Activated CD4-positive, alpha-beta T cell treated with anti-CD3 and anti-CD28 coated beads, Interleukin-2, amount 10 ng/mL, durations not matched to agents 24 days and 14 days (primary cell): Measurements from ENCODE around the gene MEGF6. TPM values are rescaled to one million over a fixed set of nuclear protein-coding genes. Genes with fewer than 3 reads are reported as not detected.

Experiments
- DNase-seq: peaks from one replicate; pipeline ENCODE4 v3.0.0; 2022
- H3K27ac Mint-ChIP-seq: one replicate; pipeline ENCODE4 v1.8.0; 2022; ENCODE audit warnings: mild to moderate bottlenecking, mixed read lengths
- H3K27me3 Mint-ChIP-seq: one replicate; pipeline ENCODE4 v1.8.0; 2022; ENCODE audit warnings: mixed read lengths
- H3K36me3 Mint-ChIP-seq: one replicate; pipeline ENCODE4 v1.8.0; 2022; ENCODE audit warnings: low read depth, mild to moderate bottlenecking, mixed read lengths
- H3K4me1 Mint-ChIP-seq: one replicate; pipeline ENCODE4 v1.8.0; 2021; ENCODE audit warnings: mixed read lengths
- H3K4me3 Mint-ChIP-seq: one replicate; pipeline ENCODE4 v1.8.0; 2022; ENCODE audit warnings: mild to moderate bottlenecking, moderate library complexity, mixed read lengths
- H3K9me3 Mint-ChIP-seq: one replicate; pipeline ENCODE4 v1.8.0; 2021; ENCODE audit warnings: mixed read lengths
- intact Hi-C: fragments of 100-400 bp; cut with micrococcal nuclease; formaldehyde crosslinking; loops from one replicate; pipeline ENCODE4 v1.15.1; 2023
- total RNA-seq: library from RNA; stranded (reverse); gene quantifications from 2 replicates; pipeline ENCODE4 v1.2.3, GENCODE V29; 2022

The MEGF6 gene
- total RNA-seq, 1 donor from 2014 or later = 1.7 TPM

- H3K36me3 Mint-ChIP-seq = no peaks in the 10 kb centered on the region
- H3K4me1 Mint-ChIP-seq = no peaks in the 10 kb centered on the region
- no peaks in the 10 kb centered on the region for H3K27me3 Mint-ChIP-seq
- no peak overlapping the region for H3K27ac Mint-ChIP-seq
- H3K4me3 Mint-ChIP-seq = no peak overlapping the region
- no peaks in the 10 kb centered on the region for H3K9me3 Mint-ChIP-seq
- intact Hi-C loops = no loop called here
- DNase-seq = no peak
These were observed 112.3 kb downstream of the MEGF6 start for GRCh38 chr1:3498986-3499385.

GRCh38 chr1:3498246-3498930 is 112.9 kb downstream of the MEGF6 start:
- DNase-seq = no peak
- Mint-ChIP-seq H3K4me1 (no peaks in the 10 kb centered on the region), H3K9me3 (no peaks in the 10 kb centered on the region), H3K4me3 (no peak overlapping the region), H3K27ac (no peak overlapping the region), H3K36me3 (no peaks in the 10 kb centered on the region), H3K27me3 (no peaks in the 10 kb centered on the region)
- intact Hi-C loops = no loop called here

DNA sequence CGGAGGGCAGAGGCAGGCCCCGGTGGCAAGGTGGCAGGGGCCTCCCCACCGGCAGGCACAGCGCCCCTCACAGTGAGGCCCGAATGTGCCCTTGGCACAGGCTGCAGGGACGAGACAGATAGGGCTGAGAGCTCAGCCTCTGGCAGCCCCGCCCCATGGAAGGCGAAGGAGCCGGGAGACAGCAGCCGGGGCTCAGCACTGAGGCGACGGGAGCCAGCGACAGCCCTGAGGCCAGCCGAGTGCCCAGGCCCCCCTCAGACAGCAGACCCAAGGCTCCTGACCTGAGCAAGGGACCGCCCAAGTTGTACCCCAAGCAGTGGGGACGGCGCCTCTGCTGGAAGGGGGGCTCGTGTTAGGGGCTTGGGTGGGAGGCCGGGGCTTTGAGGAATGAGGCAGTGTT is 113.8 kb downstream of the MEGF6 start:
- H3K27ac Mint-ChIP-seq = no peak overlapping the region
- no peaks in the 10 kb centered on the region for H3K9me3 Mint-ChIP-seq
- H3K36me3 Mint-ChIP-seq = no peaks in the 10 kb centered on the region
- no peak for DNase-seq
- H3K4me1 Mint-ChIP-seq = no peaks in the 10 kb centered on the region
- intact Hi-C loops = no loop called here
- no peaks in the 10 kb centered on the region for H3K27me3 Mint-ChIP-seq
- H3K4me3 Mint-ChIP-seq = no peak overlapping the region

DNA sequence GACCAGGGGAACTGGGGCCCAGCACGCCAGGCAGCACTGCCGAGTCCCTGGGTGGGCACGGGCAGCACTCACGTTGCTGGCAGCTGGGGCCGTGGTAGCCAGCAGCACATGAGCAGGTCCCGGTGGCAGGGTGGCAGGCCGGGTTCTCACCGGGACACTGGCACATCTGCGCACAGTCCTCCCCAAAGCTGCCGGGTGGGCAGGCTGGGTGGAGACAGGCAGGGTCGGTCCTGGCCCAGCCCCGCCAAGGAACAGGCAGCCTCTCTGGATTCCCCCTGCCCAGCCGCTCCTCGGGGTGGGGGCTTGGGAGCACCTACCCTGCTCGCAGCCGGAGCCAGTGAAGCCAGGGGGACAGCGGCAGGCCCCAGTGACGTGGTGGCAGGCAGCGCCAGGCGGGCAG is 114.4 kb downstream of the MEGF6 start:
- H3K4me1 Mint-ChIP-seq = no peaks in the 10 kb centered on the region
- H3K27me3 Mint-ChIP-seq = no peaks in the 10 kb centered on the region
- H3K4me3 Mint-ChIP-seq = no peak overlapping the region
- DNase-seq = no peak
- H3K9me3 Mint-ChIP-seq = no peaks in the 10 kb centered on the region
- intact Hi-C loops = no loop called here
- H3K36me3 Mint-ChIP-seq = no peaks in the 10 kb centered on the region
- H3K27ac Mint-ChIP-seq = no peak overlapping the region

GRCh38 chr1:3495776-3496745 is 115.2 kb downstream of the MEGF6 start:
- Mint-ChIP-seq H3K9me3 (no peaks in the 10 kb centered on the region), H3K27me3 (no peaks in the 10 kb centered on the region), H3K4me3 (no peak overlapping the region), H3K27ac (no peak overlapping the region), H3K4me1 (peaks cover 2% of the 10 kb centered on the region), H3K36me3 (no peaks in the 10 kb centered on the region)
- intact Hi-C loops = no loop called here
- no peak for DNase-seq

GRCh38 chr1:3494321-3495308 is 116.7 kb downstream of the MEGF6 start:
- Mint-ChIP-seq H3K36me3 (no peaks in the 10 kb centered on the region), H3K4me3 (no peak overlapping the region), H3K27me3 (no peaks in the 10 kb centered on the region), H3K9me3 (no peaks in the 10 kb centered on the region), H3K4me1 (peaks cover 2% of the 10 kb centered on the region), H3K27ac (no peak overlapping the region)
- intact Hi-C loops = no loop called here
- no peak for DNase-seq

DNA sequence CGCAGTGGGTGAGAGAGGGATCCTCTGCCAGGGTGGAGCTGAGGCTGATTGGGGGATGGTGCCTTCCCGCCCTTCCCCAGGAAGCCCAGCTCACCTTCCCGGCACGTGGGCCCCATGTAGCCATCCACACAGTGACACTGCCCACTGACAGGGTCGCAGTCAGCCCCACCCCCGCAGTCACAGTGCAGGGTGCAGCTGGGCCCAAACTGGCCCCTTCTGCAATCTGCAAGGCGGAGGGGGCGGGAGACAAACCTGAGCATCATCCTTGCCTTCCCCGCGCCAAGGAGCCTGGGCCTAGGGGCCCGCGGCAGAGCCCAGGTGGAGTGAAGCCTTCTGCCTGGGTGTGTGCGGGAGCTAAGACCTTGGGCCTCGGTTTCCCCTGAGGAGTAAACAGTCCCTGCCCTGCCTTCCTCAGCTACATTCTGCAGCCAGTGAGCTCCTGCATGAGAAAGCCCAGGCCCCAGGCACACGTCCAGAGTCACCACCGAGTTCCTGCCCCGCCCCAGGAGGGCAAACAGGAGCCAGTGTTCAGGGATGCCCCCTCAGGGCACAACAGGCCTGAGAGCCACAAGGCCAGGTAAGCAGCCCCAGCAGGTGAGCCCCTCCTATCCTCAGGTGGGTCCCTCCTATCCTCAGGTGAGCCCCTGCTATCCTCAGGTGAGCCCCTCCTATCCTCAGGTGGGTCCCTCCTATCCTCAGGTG is 118.6 kb downstream of the MEGF6 start:
- no peak for DNase-seq
- Mint-ChIP-seq H3K36me3 (no peaks in the 10 kb centered on the region), H3K4me1 (peaks cover 2% of the 10 kb centered on the region), H3K27me3 (no peaks in the 10 kb centered on the region), H3K27ac (no peak overlapping the region), H3K4me3 (no peak overlapping the region), H3K9me3 (no peaks in the 10 kb centered on the region)
- intact Hi-C loops = no loop called here

DNA sequence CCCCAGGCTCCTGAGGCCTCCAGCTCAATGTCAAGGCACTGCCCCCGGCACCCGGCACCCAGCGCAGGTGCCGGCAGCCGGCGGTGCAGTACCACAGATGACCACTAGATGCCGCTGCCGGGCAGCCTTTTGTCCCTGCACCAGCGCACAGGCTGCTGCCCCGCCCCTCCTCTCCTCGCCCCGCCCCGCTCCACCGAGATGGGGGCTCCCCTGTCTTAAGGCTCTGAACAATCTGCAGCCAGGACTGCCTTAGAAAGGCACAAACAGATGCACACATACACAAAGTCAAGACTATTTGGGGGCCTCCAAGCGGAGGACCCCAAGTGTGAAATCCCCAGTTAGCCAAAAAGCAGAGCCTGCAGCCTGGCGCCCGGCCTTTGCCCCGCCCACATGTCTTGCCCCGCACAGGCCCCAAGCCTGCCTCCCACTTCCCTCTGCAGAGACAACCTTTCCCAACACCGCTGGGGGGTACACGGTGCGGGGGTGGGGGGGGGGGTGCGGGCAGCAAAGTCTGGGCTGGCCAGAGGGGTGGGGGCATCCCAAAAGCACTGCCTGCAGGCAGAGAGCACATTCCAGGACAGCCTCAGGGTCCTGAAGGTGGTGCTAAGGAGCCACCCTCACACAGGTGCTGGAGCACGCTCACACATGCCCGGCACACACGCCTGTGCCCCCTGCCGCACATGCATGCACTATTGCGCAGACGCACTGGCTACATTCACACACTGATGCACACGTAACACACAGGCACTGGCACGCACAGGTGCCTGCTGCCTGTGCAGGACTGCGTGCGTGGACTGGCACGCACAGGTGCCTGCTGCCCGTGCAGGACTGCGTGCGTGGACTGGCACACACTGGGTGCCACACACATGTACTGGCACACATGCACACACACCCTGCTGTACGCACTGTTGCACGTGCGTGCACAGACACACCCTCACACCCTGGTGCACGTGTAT is 119.7 kb downstream of the MEGF6 start:
- intact Hi-C loops = loop anchor here (1.0 to 2.0 kb wide), 2 partner anchors 128 to 233 kb away; no protein-coding TSS in a partner anchor
- no peaks in the 10 kb centered on the region for H3K36me3 Mint-ChIP-seq
- no peak overlapping the region for H3K27ac Mint-ChIP-seq
- no peak overlapping the region for H3K4me3 Mint-ChIP-seq
- no peaks in the 10 kb centered on the region for H3K9me3 Mint-ChIP-seq
- peak; percentile 95 for DNase-seq
- H3K27me3 Mint-ChIP-seq = no peaks in the 10 kb centered on the region
- peaks cover 2% of the 10 kb centered on the region for H3K4me1 Mint-ChIP-seq

DNA sequence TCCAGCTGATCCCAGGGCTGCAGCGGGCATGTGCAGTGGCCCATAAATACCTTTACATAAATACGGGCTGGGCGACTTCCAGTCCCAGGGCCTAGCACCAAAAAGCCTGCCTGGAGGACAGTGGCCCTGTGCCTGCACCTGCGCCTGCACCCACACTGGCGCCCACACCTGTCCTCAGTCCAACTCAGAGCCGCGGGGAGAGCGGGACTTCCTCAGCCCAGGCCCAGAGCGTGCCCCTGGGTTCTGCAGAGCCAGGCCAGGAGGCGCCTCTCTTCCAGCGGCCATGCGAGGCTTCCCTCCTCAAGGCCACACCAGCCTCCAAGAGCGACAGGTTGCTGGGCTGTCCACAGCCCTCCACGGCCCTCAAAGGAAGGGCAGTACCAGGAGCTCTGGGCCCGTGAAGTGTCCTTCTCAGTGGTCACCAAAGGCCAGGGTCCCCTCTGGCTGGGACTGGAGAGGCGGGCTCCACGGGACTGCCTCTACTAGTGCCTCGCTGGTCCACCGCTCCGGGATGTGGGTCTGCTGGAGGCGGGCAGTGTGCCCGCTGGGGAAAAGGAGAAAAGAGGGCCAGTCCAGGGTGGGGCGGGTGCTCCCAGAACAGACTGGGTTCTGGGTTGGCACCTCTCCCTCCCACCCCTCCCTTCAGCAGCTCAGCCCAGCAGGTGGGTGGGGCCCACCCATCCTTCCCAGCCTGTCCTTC is 121.1 kb downstream of the MEGF6 start:
- no peak overlapping the region for H3K4me3 Mint-ChIP-seq
- H3K36me3 Mint-ChIP-seq = no peaks in the 10 kb centered on the region
- intact Hi-C loops = loop anchor here (2.0 kb wide), 1 partner anchor 235 kb away; no protein-coding TSS in a partner anchor
- no peaks in the 10 kb centered on the region for H3K27me3 Mint-ChIP-seq
- H3K4me1 Mint-ChIP-seq = peaks cover 2% of the 10 kb centered on the region
- H3K9me3 Mint-ChIP-seq = no peaks in the 10 kb centered on the region
- DNase-seq = no peak
- no peak overlapping the region for H3K27ac Mint-ChIP-seq

- no peak overlapping the region for H3K27ac Mint-ChIP-seq
- H3K9me3 Mint-ChIP-seq = no peaks in the 10 kb centered on the region
- no peak for DNase-seq
- no peaks in the 10 kb centered on the region for H3K36me3 Mint-ChIP-seq
- no peaks in the 10 kb centered on the region for H3K27me3 Mint-ChIP-seq
- intact Hi-C loops = no loop called here
- peaks cover 2% of the 10 kb centered on the region for H3K4me1 Mint-ChIP-seq
- H3K4me3 Mint-ChIP-seq = no peak overlapping the region
These were observed 122.9 kb downstream of the MEGF6 start for GRCh38 chr1:3488432-3488831.

GRCh38 chr1:3485016-3485415 is 126.3 kb downstream of the MEGF6 start:
- H3K4me1 Mint-ChIP-seq = no peaks in the 10 kb centered on the region
- intact Hi-C loops = no loop called here
- no peak overlapping the region for H3K27ac Mint-ChIP-seq
- no peak for DNase-seq
- no peaks in the 10 kb centered on the region for H3K9me3 Mint-ChIP-seq
- no peaks in the 10 kb centered on the region for H3K36me3 Mint-ChIP-seq
- H3K27me3 Mint-ChIP-seq = no peaks in the 10 kb centered on the region
- no peak overlapping the region for H3K4me3 Mint-ChIP-seq
